Measurements from ENCODE around the gene LLCFC1.

DNA sequence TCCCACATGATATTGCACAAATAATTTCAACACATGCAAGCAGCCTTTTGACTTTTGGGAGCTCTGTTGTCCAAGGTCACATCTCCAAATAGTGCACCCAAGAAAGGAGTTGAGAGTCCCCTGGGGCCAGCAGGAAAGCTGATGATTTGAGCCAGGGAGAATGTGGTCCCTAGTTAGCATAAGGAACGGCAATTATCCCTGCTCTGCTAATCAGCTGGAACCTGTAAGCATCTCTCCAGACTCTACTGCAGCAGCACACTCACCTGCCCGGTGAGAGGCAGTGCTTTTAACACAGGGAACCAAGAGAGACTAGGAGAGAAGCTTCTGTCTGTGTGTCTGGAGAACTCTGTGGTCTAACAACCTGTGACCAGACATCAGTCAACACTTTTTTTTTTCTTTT is 22.8 kb upstream of the LLCFC1 start:
- TF ChIP-seq JUND (IDR thresholded peaks at IDR 0.05) (no peak), FOXM1 (IDR thresholded peaks at IDR 0.05; ENCODE audit: low read depth) (no peak), POLR2AphosphoS5 (IDR thresholded peaks at IDR 0.05; ENCODE audit: low read depth, low read length) (no peak), RAD21 (IDR thresholded peaks at IDR 0.05; ENCODE audit: low read length) (no peak), SIN3A (IDR thresholded peaks at IDR 0.05; ENCODE audit: borderline replicate concordance, low read depth, low read length) (no peak), EZH2phosphoT487 (IDR thresholded peaks at IDR 0.05; ENCODE audit: borderline replicate concordance, low read depth) (no peak), ELF1 (IDR thresholded peaks at IDR 0.05) (no peak), EP300 (IDR thresholded peaks at IDR 0.05; ENCODE audit: borderline replicate concordance in 1 of 2, low read depth in 1 of 2, low read length in 1 of 2) (no peak), RFX5 (IDR thresholded peaks at IDR 0.05; ENCODE audit: low read length) (no peak), TEAD4 (IDR thresholded peaks at IDR 0.05; ENCODE audit: borderline replicate concordance, insufficient read depth) (no peak), MXI1 (IDR thresholded peaks at IDR 0.05; ENCODE audit: low read depth, low read length) (no peak)
- TF ChIP-seq, protein P1, sequence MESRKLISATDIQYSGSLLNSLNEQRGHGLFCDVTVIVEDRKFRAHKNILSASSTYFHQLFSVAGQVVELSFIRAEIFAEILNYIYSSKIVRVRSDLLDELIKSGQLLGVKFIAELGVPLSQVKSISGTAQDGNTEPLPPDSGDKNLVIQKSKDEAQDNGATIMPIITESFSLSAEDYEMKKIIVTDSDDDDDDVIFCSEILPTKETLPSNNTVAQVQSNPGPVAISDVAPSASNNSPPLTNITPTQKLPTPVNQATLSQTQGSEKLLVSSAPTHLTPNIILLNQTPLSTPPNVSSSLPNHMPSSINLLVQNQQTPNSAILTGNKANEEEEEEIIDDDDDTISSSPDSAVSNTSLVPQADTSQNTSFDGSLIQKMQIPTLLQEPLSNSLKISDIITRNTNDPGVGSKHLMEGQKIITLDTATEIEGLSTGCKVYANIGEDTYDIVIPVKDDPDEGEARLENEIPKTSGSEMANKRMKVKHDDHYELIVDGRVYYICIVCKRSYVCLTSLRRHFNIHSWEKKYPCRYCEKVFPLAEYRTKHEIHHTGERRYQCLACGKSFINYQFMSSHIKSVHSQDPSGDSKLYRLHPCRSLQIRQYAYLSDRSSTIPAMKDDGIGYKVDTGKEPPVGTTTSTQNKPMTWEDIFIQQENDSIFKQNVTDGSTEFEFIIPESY (IDR thresholded peaks at IDR 0.05; ENCODE audit: borderline replicate concordance, low read depth), result no peak
- TF ChIP-seq, protein P2, sequence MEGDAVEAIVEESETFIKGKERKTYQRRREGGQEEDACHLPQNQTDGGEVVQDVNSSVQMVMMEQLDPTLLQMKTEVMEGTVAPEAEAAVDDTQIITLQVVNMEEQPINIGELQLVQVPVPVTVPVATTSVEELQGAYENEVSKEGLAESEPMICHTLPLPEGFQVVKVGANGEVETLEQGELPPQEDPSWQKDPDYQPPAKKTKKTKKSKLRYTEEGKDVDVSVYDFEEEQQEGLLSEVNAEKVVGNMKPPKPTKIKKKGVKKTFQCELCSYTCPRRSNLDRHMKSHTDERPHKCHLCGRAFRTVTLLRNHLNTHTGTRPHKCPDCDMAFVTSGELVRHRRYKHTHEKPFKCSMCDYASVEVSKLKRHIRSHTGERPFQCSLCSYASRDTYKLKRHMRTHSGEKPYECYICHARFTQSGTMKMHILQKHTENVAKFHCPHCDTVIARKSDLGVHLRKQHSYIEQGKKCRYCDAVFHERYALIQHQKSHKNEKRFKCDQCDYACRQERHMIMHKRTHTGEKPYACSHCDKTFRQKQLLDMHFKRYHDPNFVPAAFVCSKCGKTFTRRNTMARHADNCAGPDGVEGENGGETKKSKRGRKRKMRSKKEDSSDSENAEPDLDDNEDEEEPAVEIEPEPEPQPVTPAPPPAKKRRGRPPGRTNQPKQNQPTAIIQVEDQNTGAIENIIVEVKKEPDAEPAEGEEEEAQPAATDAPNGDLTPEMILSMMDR (IDR thresholded peaks at IDR 0.05), result no peak
- TF ChIP-seq, protein P3, sequence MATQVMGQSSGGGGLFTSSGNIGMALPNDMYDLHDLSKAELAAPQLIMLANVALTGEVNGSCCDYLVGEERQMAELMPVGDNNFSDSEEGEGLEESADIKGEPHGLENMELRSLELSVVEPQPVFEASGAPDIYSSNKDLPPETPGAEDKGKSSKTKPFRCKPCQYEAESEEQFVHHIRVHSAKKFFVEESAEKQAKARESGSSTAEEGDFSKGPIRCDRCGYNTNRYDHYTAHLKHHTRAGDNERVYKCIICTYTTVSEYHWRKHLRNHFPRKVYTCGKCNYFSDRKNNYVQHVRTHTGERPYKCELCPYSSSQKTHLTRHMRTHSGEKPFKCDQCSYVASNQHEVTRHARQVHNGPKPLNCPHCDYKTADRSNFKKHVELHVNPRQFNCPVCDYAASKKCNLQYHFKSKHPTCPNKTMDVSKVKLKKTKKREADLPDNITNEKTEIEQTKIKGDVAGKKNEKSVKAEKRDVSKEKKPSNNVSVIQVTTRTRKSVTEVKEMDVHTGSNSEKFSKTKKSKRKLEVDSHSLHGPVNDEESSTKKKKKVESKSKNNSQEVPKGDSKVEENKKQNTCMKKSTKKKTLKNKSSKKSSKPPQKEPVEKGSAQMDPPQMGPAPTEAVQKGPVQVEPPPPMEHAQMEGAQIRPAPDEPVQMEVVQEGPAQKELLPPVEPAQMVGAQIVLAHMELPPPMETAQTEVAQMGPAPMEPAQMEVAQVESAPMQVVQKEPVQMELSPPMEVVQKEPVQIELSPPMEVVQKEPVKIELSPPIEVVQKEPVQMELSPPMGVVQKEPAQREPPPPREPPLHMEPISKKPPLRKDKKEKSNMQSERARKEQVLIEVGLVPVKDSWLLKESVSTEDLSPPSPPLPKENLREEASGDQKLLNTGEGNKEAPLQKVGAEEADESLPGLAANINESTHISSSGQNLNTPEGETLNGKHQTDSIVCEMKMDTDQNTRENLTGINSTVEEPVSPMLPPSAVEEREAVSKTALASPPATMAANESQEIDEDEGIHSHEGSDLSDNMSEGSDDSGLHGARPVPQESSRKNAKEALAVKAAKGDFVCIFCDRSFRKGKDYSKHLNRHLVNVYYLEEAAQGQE (IDR thresholded peaks at IDR 0.05; ENCODE audit: low read depth, low read length), result no peak
